CD4-positive, CD25-positive, alpha-beta regulatory T cell (primary cell): ENCODE measurements around the gene MINDY1. TPM values are rescaled to one million over a fixed set of nuclear protein-coding genes. Genes with fewer than 3 reads are reported as not detected.
A peak's percentile ranks its signal among the peaks of the same experiment; 100 is the strongest.

ENCODE experiments used
- ATAC-seq, 2 donors: fragments of 150-1000 bp; cut with Tn5 transposase; one replicate each; pipeline ENCODE4 v1.10.0; 2021; ENCODE audit warnings: low read depth in 2 of 2, moderate number of reproducible peaks in 2 of 2, moderate library complexity in 1 of 2
- DNase-seq, 3 donors: peaks; one replicate each; pipeline versions ENCODE4 v3.0.0 to v3.0.0-alpha.2; 2012 to 2022; ENCODE audit warnings: mixed read lengths in 1 of 3
- H3K27ac ChIP-seq: one replicate; pipeline ENCODE4 v1.7.0; 2013; ENCODE audit warnings: mild to moderate bottlenecking, low read length; ENCODE audit not compliant: insufficient read depth, poor library complexity, severe bottlenecking
- H3K27me3 ChIP-seq: one replicate; pipeline ENCODE4 v1.7.0; 2013; ENCODE audit warnings: low read length; ENCODE audit not compliant: control insufficient read depth, insufficient read depth
- H3K36me3 ChIP-seq: one replicate; pipeline ENCODE4 v1.7.0; 2013; ENCODE audit warnings: mild to moderate bottlenecking, low read length, moderate library complexity; ENCODE audit not compliant: control insufficient read depth, insufficient read depth
- H3K4me1 ChIP-seq: 2 replicates; pipeline ENCODE4 v1.7.0; 2013; ENCODE audit warnings: mild to moderate bottlenecking, low read length; ENCODE audit not compliant: insufficient read depth, control insufficient read depth, poor library complexity, severe bottlenecking
- H3K4me3 ChIP-seq: one replicate; pipeline ENCODE4 v1.7.0; 2013; ENCODE audit warnings: low read depth, mild to moderate bottlenecking, low read length, moderate library complexity
- H3K9me3 ChIP-seq, 2 experiments: 1 replicate in 1 of 2; 2 replicates in 1 of 2; pipeline ENCODE4 v1.7.0; 2013; ENCODE audit warnings: low read length in 2 of 2, mild to moderate bottlenecking in 1 of 2, moderate library complexity in 1 of 2; ENCODE audit not compliant: control insufficient read depth in 2 of 2
- H3K27ac Mint-ChIP-seq, 3 donors: one replicate each; pipeline ENCODE4 v1.8.0; 2020 to 2022; ENCODE audit warnings: mild to moderate bottlenecking in 3 of 3, mixed read lengths in 3 of 3, moderate library complexity in 2 of 3
- H3K27me3 Mint-ChIP-seq: one replicate; pipeline ENCODE4 v1.8.0; 2022; ENCODE audit warnings: mild to moderate bottlenecking, mixed read lengths
- H3K36me3 Mint-ChIP-seq: one replicate; pipeline ENCODE4 v1.8.0; 2020; ENCODE audit warnings: mixed read lengths
- H3K4me1 Mint-ChIP-seq, 4 donors: one replicate each; pipeline ENCODE4 v1.8.0; 2020 to 2022; ENCODE audit warnings: mixed read lengths in 4 of 4, mild to moderate bottlenecking in 1 of 4
- H3K4me3 Mint-ChIP-seq, 4 donors: one replicate each; pipeline ENCODE4 v1.8.0; 2020 to 2022; ENCODE audit warnings: mild to moderate bottlenecking in 4 of 4, mixed read lengths in 4 of 4, moderate library complexity in 3 of 4
- H3K9me3 Mint-ChIP-seq, 7 donors: one replicate each; pipeline ENCODE4 v1.8.0; 2020 to 2022; ENCODE audit warnings: mixed read lengths in 7 of 7, mild to moderate bottlenecking in 3 of 7, moderate library complexity in 2 of 7
- polyA plus RNA-seq, 4 donors: library from polyadenylated mRNA; unstranded; fragments of 300-500 nt; fragmentation: Illumina TruSeq; gene quantifications; one replicate each; pipeline ENCODE4 v1.2.3, GENCODE V29; 2021
- total RNA-seq: library from RNA; stranded (reverse); gene quantifications from one replicate; pipeline ENCODE4 v1.2.3, GENCODE V29; 2022

MINDY1 gene
- total and polyA plus RNA-seq, 5 donors from 2014 or later: 3.0 to 12.9 (median 5.4) TPM

- Histone ChIP-seq H3K4me1 (peaks cover 68% of the 10 kb centered on the region), H3K36me3 (peaks cover 33% of the 10 kb centered on the region), H3K27me3 (no peaks in the 10 kb centered on the region), H3K27ac (peak overlapping the region; percentile 53), H3K9me3 (no peaks in the 10 kb centered on the region), H3K4me3 (no peak overlapping the region)
- Mint-ChIP-seq H3K4me1 (peaks cover 21 to 86% (median 51%) of the 10 kb centered on the region in 4 donors), H3K27me3 (no peaks in the 10 kb centered on the region), H3K9me3 (peaks cover 0 to 2% (median 0%) of the 10 kb centered on the region in 7 donors), H3K4me3 (peak overlapping the region; percentile 82 to 95 (median 90)), H3K36me3 (peaks cover 18% of the 10 kb centered on the region), H3K27ac (peak overlapping the region; percentile 78 to 93 (median 93))
- ATAC-seq: no peak
- peak in 1 of 3 donors; percentile 27 for DNase-seq
Observed at GRCh38 chr1:151049458-151049857, 42.8 kb upstream of the MINDY1 start.

- H3K4me3 Mint-ChIP-seq: peak overlapping the region; percentile 89 to 97 (median 93)
- H3K36me3 Mint-ChIP-seq: peaks cover 13% of the 10 kb centered on the region
- DNase-seq: no peak
- H3K27me3 ChIP-seq: no peaks in the 10 kb centered on the region
- H3K4me1 Mint-ChIP-seq: peaks cover 23 to 83% (median 51%) of the 10 kb centered on the region in 4 donors
- peak overlapping the region; percentile 89 for H3K4me3 ChIP-seq
- peak overlapping the region; percentile 84 for H3K27ac ChIP-seq
- ATAC-seq: peak; percentile 1 to 10
- H3K27me3 Mint-ChIP-seq: no peaks in the 10 kb centered on the region
- peaks cover 61% of the 10 kb centered on the region for H3K4me1 ChIP-seq
- H3K27ac Mint-ChIP-seq: peak overlapping the region; percentile 91 to 93 (median 91)
- H3K9me3 ChIP-seq: no peaks in the 10 kb centered on the region
- peaks cover 0 to 2% (median 0%) of the 10 kb centered on the region in 7 donors for H3K9me3 Mint-ChIP-seq
- peaks cover 25% of the 10 kb centered on the region for H3K36me3 ChIP-seq
Observed at GRCh38 chr1:151048645-151049032, 41.9 kb upstream of the MINDY1 start.

GRCh38 chr1:151047925-151048644, 41.4 kb upstream of the MINDY1 start:
- H3K36me3 Mint-ChIP-seq: peaks cover 10% of the 10 kb centered on the region

GRCh38 chr1:151047591-151047924, 40.9 kb upstream of the MINDY1 start, which contains the start of gene C1orf56:
TSS of gene C1orf56 (plus strand) at chr1:151047751. CDS start at chr1:151047848, 97 bp downstream.
- DNase-seq: peak; percentile 50 to 77 (median 60)
- Mint-ChIP-seq H3K4me1 (peaks cover 28 to 82% (median 52%) of the 10 kb centered on the region in 4 donors), H3K9me3 (peaks cover 0 to 2% (median 0%) of the 10 kb centered on the region in 7 donors), H3K36me3 (peaks cover 10% of the 10 kb centered on the region), H3K27me3 (no peaks in the 10 kb centered on the region), H3K27ac (peak within 1 kb of the TSS; percentile 91 to 93 (median 91)), H3K4me3 (peak within 1 kb of the TSS; percentile 89 to 97 (median 93))
- Histone ChIP-seq H3K4me1 (peaks cover 50% of the 10 kb centered on the region), H3K27ac (peak within 1 kb of the TSS; percentile 84), H3K4me3 (peak within 1 kb of the TSS; percentile 89), H3K27me3 (no peaks in the 10 kb centered on the region), H3K36me3 (peaks cover 14% of the 10 kb centered on the region), H3K9me3 (no peaks in the 10 kb centered on the region)
- peak; percentile 63 to 66 for ATAC-seq

More at GRCh38 chr1:151047925-151048644, 41.4 kb upstream of the MINDY1 start:
- Mint-ChIP-seq H3K4me3 (peak overlapping the region; percentile 89 to 97 (median 93)), H3K27me3 (no peaks in the 10 kb centered on the region), H3K27ac (peak overlapping the region; percentile 91 to 93 (median 91)), H3K9me3 (peaks cover 0 to 2% (median 0%) of the 10 kb centered on the region in 7 donors), H3K4me1 (peaks cover 28 to 82% (median 52%) of the 10 kb centered on the region in 4 donors)
- Histone ChIP-seq H3K27ac (peak overlapping the region; percentile 84), H3K4me3 (peak overlapping the region; percentile 89), H3K36me3 (peaks cover 19% of the 10 kb centered on the region), H3K27me3 (no peaks in the 10 kb centered on the region), H3K4me1 (peaks cover 55% of the 10 kb centered on the region), H3K9me3 (no peaks in the 10 kb centered on the region)
- ATAC-seq (peak; percentile 65 to 66), DNase-seq (peak; percentile 37 to 75 (median 60))

GRCh38 chr1:151043163-151043562, 36.5 kb upstream of the MINDY1 start:
- H3K4me1 ChIP-seq: peaks cover 19% of the 10 kb centered on the region
- Mint-ChIP-seq H3K27me3 (no peaks in the 10 kb centered on the region), H3K4me3 (peak overlapping the region in 2 of 4 donors; percentile 38 to 78), H3K4me1 (peaks cover 22 to 48% (median 30%) of the 10 kb centered on the region in 4 donors), H3K27ac (peak overlapping the region; percentile 52 to 91 (median 55)), H3K36me3 (peaks cover 8% of the 10 kb centered on the region), H3K9me3 (no peaks in the 10 kb centered on the region)
- no peaks in the 10 kb centered on the region for H3K27me3 ChIP-seq
- no peak overlapping the region for H3K27ac ChIP-seq
- peak in 1 of 3 donors; percentile 33 for DNase-seq
- H3K9me3 ChIP-seq: no peaks in the 10 kb centered on the region
- no peak for ATAC-seq
- H3K36me3 ChIP-seq: no peaks in the 10 kb centered on the region
- no peak overlapping the region for H3K4me3 ChIP-seq

GRCh38 chr1:151039521-151039920, 32.8 kb upstream of the MINDY1 start:
- Mint-ChIP-seq H3K27me3 (no peaks in the 10 kb centered on the region), H3K36me3 (peaks cover 19% of the 10 kb centered on the region), H3K27ac (peak overlapping the region in 1 of 3 donors; percentile 11), H3K4me1 (peaks cover 15 to 32% (median 21%) of the 10 kb centered on the region in 4 donors), H3K9me3 (no peaks in the 10 kb centered on the region), H3K4me3 (peak overlapping the region in 1 of 4 donors; percentile 24)
- peaks cover 8% of the 10 kb centered on the region for H3K36me3 ChIP-seq
- no peak overlapping the region for H3K27ac ChIP-seq
- H3K27me3 ChIP-seq: no peaks in the 10 kb centered on the region
- no peak overlapping the region for H3K4me3 ChIP-seq
- DNase-seq (no peak), ATAC-seq (no peak)
- H3K9me3 ChIP-seq: no peaks in the 10 kb centered on the region
- H3K4me1 ChIP-seq: no peaks in the 10 kb centered on the region

- H3K36me3 Mint-ChIP-seq: peaks cover 28% of the 10 kb centered on the region
- H3K4me3 Mint-ChIP-seq: no peak overlapping the region
- no peak for DNase-seq
Observed at GRCh38 chr1:151037032-151037431, 30.3 kb upstream of the MINDY1 start.

More at GRCh38 chr1:151037032-151037431, 30.3 kb upstream of the MINDY1 start:
- H3K4me3 ChIP-seq: no peak overlapping the region
- Mint-ChIP-seq H3K9me3 (no peaks in the 10 kb centered on the region), H3K4me1 (peaks cover 8 to 15% (median 13%) of the 10 kb centered on the region in 4 donors), H3K27ac (peak overlapping the region in 2 of 3 donors; percentile 34 to 82), H3K27me3 (no peaks in the 10 kb centered on the region)
- no peak overlapping the region for H3K27ac ChIP-seq
- no peaks in the 10 kb centered on the region for H3K4me1 ChIP-seq
- H3K36me3 ChIP-seq: peaks cover 17% of the 10 kb centered on the region
- no peak for ATAC-seq
- no peaks in the 10 kb centered on the region for H3K27me3 ChIP-seq
- H3K9me3 ChIP-seq: no peaks in the 10 kb centered on the region
